ENCODE data around the gene MGA. TPM values are rescaled to one million over a fixed set of nuclear protein-coding genes. Genes with fewer than 3 reads are reported as not detected.

The MGA gene
- total and polyA plus RNA-seq, 4 experiments from 2014 or later: 6.6 to 74.9 (median 45.4) TPM

- peaks cover 0 to 2% (median 0%) of the 10 kb centered on the region in 8 donors for H3K9me3 Mint-ChIP-seq
- H3K4me1 Mint-ChIP-seq: peaks cover under 1 to 12% (median 3%) of the 10 kb centered on the region in 4 donors
- no peaks in the 10 kb centered on the region for H3K27me3 Mint-ChIP-seq
- peak overlapping the region in 1 of 7 donors; percentile 48 for H3K27ac Mint-ChIP-seq
- peaks cover under 1% of the 10 kb centered on the region for H3K4me1 ChIP-seq (ENCODE audit: insufficient read depth, low read length)
- peaks cover 6 to 27% of the 10 kb centered on the region in 2 donors for H3K36me3 Mint-ChIP-seq
- intact Hi-C loops (cut with micrococcal nuclease): no loop called here
- H3K27ac ChIP-seq (ENCODE audit: low read depth, low read length): no peak overlapping the region
- no peak overlapping the region for H3K4me3 ChIP-seq (ENCODE audit: low read length in 2 of 2)
- ChIA-PET CTCF (ENCODE audit: partially characterized antibody) (interaction anchor here (10.2 kb wide), 1 partner anchor 30 kb away, joined by 327 read pairs; the partner anchor contains the start of gene MAPKBP1), POLR2A (ENCODE audit: partially characterized antibody) (no interaction called here)
- H3K9me3 ChIP-seq (ENCODE audit: control insufficient read depth in 1 of 2, low read length in 2 of 2): no peaks in the 10 kb centered on the region
- no peak for DNase-seq
- no peaks in the 10 kb centered on the region for H3K36me3 ChIP-seq (ENCODE audit: insufficient read depth, low read length)
- H3K27me3 ChIP-seq (ENCODE audit: insufficient read depth, low read length): no peaks in the 10 kb centered on the region
- H3K4me3 Mint-ChIP-seq: no peak overlapping the region
Measured at GRCh38 chr15:41805711-41806110, 145.5 kb downstream of the MGA start.

DNA sequence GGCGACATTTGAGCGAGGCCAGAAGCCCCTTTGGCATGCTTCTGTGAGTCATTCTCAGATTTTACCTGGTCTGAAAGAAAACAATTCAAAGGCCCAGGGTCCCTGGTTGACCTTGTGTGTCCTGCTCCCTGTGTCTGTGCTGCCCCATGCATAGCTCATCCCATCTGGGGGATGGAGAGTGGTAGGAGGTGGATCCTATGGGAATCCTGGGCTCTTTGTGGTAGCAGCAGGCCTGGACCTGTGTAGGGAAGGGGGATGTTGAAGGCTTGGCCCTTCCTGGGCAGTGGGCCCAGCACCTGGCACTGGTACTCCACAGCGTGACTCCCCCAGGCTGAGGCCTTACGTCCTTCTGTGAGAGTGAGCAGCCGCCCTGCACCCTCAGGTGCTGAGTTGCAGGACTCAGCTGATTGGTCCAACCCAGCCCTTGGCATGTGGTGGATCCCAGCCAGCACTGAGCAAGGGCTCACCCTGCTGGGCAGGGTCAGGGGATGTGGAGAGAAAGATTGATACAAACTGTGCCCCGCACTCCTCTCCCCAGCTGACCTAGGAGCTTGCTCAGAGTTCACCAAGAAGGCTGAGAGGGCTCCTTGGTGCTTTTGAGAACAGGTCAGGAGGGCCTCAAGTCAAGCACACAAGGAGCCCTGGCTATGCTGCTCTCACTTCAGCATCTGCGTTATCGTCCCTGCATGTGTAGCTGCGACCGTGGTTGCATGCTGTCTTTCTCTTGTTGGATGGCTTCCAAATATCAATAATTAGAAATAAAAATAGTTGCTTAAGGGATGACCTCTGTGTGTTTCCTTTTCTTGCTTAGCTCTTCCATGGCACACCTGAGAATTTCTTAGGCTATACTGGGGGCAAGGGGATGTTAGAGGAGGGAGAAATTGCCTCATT, 146.3 kb downstream of the MGA start:
- Mint-ChIP-seq H3K4me1 (peaks cover 9 to 20% (median 10%) of the 10 kb centered on the region in 4 donors), H3K27ac (peak overlapping the region in 3 of 7 donors; percentile 19 to 54 (median 29)), H3K36me3 (peaks cover 0 to 25% of the 10 kb centered on the region in 2 donors), H3K9me3 (peaks cover 0 to 2% (median 0%) of the 10 kb centered on the region in 8 donors), H3K27me3 (no peaks in the 10 kb centered on the region), H3K4me3 (no peak overlapping the region)
- Histone ChIP-seq H3K36me3 (ENCODE audit: insufficient read depth, low read length) (no peaks in the 10 kb centered on the region), H3K27ac (ENCODE audit: low read depth, low read length) (no peak overlapping the region), H3K9me3 (ENCODE audit: control insufficient read depth in 1 of 2, low read length in 2 of 2) (no peaks in the 10 kb centered on the region), H3K4me1 (ENCODE audit: insufficient read depth, low read length) (peaks cover 9% of the 10 kb centered on the region), H3K27me3 (ENCODE audit: insufficient read depth, low read length) (no peaks in the 10 kb centered on the region), H3K4me3 (ENCODE audit: low read length in 2 of 2) (no peak overlapping the region)
- CTCF ChIA-PET (ENCODE audit: partially characterized antibody): interaction anchor here (2.1 to 10.2 kb wide), 2 partner anchors 31 to 98 kb away, joined by 5 to 327 read pairs; partner anchors contain the start of gene MAPKBP1
- intact Hi-C loops (cut with micrococcal nuclease): no loop called here
- POLR2A ChIA-PET (ENCODE audit: partially characterized antibody): no interaction called here
- DNase-seq: no peak

- H3K27ac Mint-ChIP-seq: no peak overlapping the region
- no peaks in the 10 kb centered on the region for H3K27me3 Mint-ChIP-seq
Measured at GRCh38 chr15:41809121-41809520, 148.9 kb downstream of the MGA start.

DNA sequence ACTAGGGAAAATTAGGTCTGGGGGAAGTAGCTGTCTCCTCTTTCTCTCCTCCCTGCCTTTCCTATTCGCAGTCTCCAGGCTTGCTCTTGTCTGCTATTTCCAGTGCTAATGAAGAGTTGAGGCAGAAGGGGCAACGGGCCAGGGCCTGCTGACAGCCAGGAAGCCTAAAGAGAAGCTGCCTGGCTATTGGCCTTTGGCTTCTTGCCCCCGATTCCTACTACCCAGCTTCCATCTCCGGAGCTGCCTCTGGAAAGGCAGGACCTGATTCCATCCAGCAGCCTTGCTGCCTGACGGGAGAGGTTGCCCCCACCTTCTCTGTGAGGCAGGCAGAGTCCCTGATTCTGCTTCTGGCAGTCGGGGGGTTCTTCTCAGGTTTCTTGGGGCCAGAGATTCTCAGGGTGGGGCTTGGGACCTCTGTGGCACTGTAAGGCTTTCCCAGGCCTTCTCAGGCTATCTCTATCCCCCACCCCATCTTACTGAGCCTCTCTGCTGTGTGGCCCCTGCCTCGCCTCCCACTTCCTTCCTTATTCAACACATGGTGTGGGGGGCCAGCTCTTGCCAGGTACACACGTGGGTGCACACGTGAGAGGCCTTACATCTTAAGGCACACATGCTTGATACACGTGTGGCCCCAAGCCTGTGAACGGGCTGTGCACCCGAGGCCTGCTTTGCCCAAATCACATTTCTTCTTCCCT, 149.5 kb downstream of the MGA start:
- H3K27ac Mint-ChIP-seq: no peak overlapping the region
- Histone ChIP-seq H3K27ac (ENCODE audit: low read depth, low read length) (no peak overlapping the region), H3K36me3 (ENCODE audit: insufficient read depth, low read length) (peaks cover 4% of the 10 kb centered on the region), H3K4me3 (ENCODE audit: low read length in 2 of 2) (no peak overlapping the region), H3K4me1 (ENCODE audit: insufficient read depth, low read length) (peaks cover 12% of the 10 kb centered on the region), H3K9me3 (ENCODE audit: control insufficient read depth in 1 of 2, low read length in 2 of 2) (no peaks in the 10 kb centered on the region), H3K27me3 (ENCODE audit: insufficient read depth, low read length) (no peaks in the 10 kb centered on the region)
- H3K27me3 Mint-ChIP-seq: no peaks in the 10 kb centered on the region
- DNase-seq: no peak
- H3K4me3 Mint-ChIP-seq: no peak overlapping the region
- peaks cover 9 to 24% (median 13%) of the 10 kb centered on the region in 4 donors for H3K4me1 Mint-ChIP-seq
- POLR2A ChIA-PET (ENCODE audit: partially characterized antibody): interaction anchor here (6.1 kb wide), 1 partner anchor 36 kb away, joined by 56 read pairs; the partner anchor contains the start of gene MAPKBP1
- peaks cover 12 to 28% of the 10 kb centered on the region in 2 donors for H3K36me3 Mint-ChIP-seq
- H3K9me3 Mint-ChIP-seq: no peaks in the 10 kb centered on the region
- CTCF ChIA-PET (ENCODE audit: partially characterized antibody): interaction anchor here (0.9 to 10.2 kb wide), 12 partner anchors 11 to 271 kb away, joined by 3 to 327 read pairs (median 9); partner anchors contain the start of gene MAPKBP1
- intact Hi-C loops (cut with micrococcal nuclease): no loop called here

More at GRCh38 chr15:41809121-41809520, 148.9 kb downstream of the MGA start:
- Histone ChIP-seq H3K4me3 (ENCODE audit: low read length in 2 of 2) (no peak overlapping the region), H3K4me1 (ENCODE audit: insufficient read depth, low read length) (peaks cover 12% of the 10 kb centered on the region), H3K27ac (ENCODE audit: low read depth, low read length) (no peak overlapping the region), H3K27me3 (ENCODE audit: insufficient read depth, low read length) (no peaks in the 10 kb centered on the region), H3K36me3 (ENCODE audit: insufficient read depth, low read length) (peaks cover 4% of the 10 kb centered on the region), H3K9me3 (ENCODE audit: control insufficient read depth in 1 of 2, low read length in 2 of 2) (no peaks in the 10 kb centered on the region)
- intact Hi-C loops (cut with micrococcal nuclease): no loop called here
- ChIA-PET POLR2A (ENCODE audit: partially characterized antibody) (interaction anchor here (6.1 kb wide), 1 partner anchor 36 kb away, joined by 56 read pairs; the partner anchor contains the start of gene MAPKBP1), CTCF (ENCODE audit: partially characterized antibody) (interaction anchor here (4.8 to 10.2 kb wide), 2 partner anchors 33 to 94 kb away, joined by 52 to 327 read pairs; partner anchors contain the start of gene MAPKBP1)
- H3K36me3 Mint-ChIP-seq: peaks cover 7 to 28% of the 10 kb centered on the region in 2 donors
- DNase-seq: no peak
- peaks cover 0 to 2% (median 0%) of the 10 kb centered on the region in 8 donors for H3K9me3 Mint-ChIP-seq
- no peak overlapping the region for H3K4me3 Mint-ChIP-seq
- peaks cover 12 to 29% (median 13%) of the 10 kb centered on the region in 4 donors for H3K4me1 Mint-ChIP-seq

DNA sequence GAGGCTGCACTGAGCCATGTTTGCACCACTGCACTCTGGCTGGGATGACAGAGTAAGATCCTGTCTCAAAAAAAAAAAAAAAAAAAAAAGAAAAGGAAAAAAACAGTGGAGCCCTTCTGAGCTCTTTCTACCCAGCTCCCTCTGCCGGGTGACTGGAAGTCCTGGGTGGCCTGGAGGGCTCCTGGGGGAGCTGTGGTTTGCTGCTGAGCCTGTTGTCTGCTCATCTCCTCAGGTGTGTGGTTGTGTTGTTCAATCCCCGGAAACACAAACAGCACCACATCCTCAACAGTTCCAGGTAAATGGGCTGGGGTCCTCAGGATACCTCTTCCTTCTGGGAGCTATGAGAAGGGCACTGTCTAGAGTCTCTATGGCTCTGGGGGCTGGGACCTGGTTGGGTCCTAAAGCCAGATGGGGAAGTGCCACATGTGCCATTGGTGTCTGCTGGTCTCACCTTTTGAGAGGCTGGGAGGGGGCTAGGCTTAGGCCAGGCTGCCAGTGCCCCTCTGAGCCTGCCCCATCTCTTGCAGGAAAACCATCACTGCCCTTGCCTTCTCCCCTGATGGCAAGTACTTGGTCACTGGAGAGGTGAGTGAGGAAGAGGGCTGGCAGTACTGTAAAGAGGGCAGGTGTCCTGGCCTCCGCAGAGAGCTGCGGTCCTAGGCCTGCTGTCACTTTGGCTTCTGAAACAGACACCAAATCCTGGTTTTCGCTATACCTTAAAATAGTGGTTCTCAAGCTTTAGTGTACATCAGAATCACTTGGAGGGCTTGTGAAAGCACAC, 150.6 kb downstream of the MGA start:
- ChIA-PET CTCF (ENCODE audit: partially characterized antibody) (interaction anchor here (0.6 to 10.2 kb wide), 35 partner anchors 8 to 272 kb away, joined by 3 to 327 read pairs (median 4); partner anchors contain the start of genes EHD4, MAPKBP1 and RPAP1), POLR2A (ENCODE audit: partially characterized antibody) (interaction anchor here (1.1 to 6.1 kb wide), 3 partner anchors 38 to 126 kb away, joined by 3 to 56 read pairs (median 4); partner anchors contain the start of gene MAPKBP1)
- DNase-seq: no peak
- no peak overlapping the region for H3K27ac ChIP-seq (ENCODE audit: low read depth, low read length)
- Mint-ChIP-seq H3K27ac (peak overlapping the region in 3 of 7 donors; percentile 31 to 49 (median 43)), H3K4me1 (peaks cover 7 to 21% (median 13%) of the 10 kb centered on the region in 4 donors), H3K36me3 (peaks cover 17 to 30% of the 10 kb centered on the region in 2 donors), H3K9me3 (no peaks in the 10 kb centered on the region), H3K4me3 (no peak overlapping the region), H3K27me3 (no peaks in the 10 kb centered on the region)
- no peaks in the 10 kb centered on the region for H3K27me3 ChIP-seq (ENCODE audit: insufficient read depth, low read length)
- intact Hi-C loops (cut with micrococcal nuclease): loop anchor here (1.0 kb wide), 6 partner anchors 37 to 345 kb away; partner anchors contain the start of gene MAPKBP1
- peaks cover 7% of the 10 kb centered on the region for H3K36me3 ChIP-seq (ENCODE audit: insufficient read depth, low read length)
- H3K4me3 ChIP-seq (ENCODE audit: low read length in 2 of 2): no peak overlapping the region
- H3K4me1 ChIP-seq (ENCODE audit: insufficient read depth, low read length): peaks cover 12% of the 10 kb centered on the region
- H3K9me3 ChIP-seq (ENCODE audit: control insufficient read depth in 1 of 2, low read length in 2 of 2): no peaks in the 10 kb centered on the region

- peaks cover 12% of the 10 kb centered on the region for H3K4me1 ChIP-seq (ENCODE audit: insufficient read depth, low read length)
- H3K27ac ChIP-seq (ENCODE audit: low read depth, low read length): no peak overlapping the region
- peak overlapping the region in 1 of 8 donors; percentile 1 for H3K4me3 Mint-ChIP-seq
- H3K36me3 ChIP-seq (ENCODE audit: insufficient read depth, low read length): peaks cover 7% of the 10 kb centered on the region
- intact Hi-C loops (cut with micrococcal nuclease): loop anchor here (1.0 kb wide), 6 partner anchors 37 to 345 kb away; partner anchors contain the start of gene MAPKBP1
- POLR2A ChIA-PET (ENCODE audit: partially characterized antibody): interaction anchor here (0.8 to 6.1 kb wide), 6 partner anchors 38 to 125 kb away, joined by 3 to 56 read pairs (median 4); partner anchors contain the start of gene MAPKBP1
- peaks cover 7 to 21% (median 13%) of the 10 kb centered on the region in 4 donors for H3K4me1 Mint-ChIP-seq
- peak; percentile 68 to 75 (median 70) for DNase-seq
- CTCF ChIA-PET (ENCODE audit: partially characterized antibody): interaction anchor here (0.6 to 10.2 kb wide), 41 partner anchors 8 to 346 kb away, joined by 3 to 327 read pairs (median 4); partner anchors contain the start of genes EHD4, MAPKBP1 and RPAP1
- peak overlapping the region in 4 of 7 donors; percentile 29 to 57 (median 37) for H3K27ac Mint-ChIP-seq
- H3K27me3 Mint-ChIP-seq: no peaks in the 10 kb centered on the region
- H3K36me3 Mint-ChIP-seq: peaks cover 25 to 36% of the 10 kb centered on the region in 2 donors
- H3K4me3 ChIP-seq (ENCODE audit: low read length in 2 of 2): no peak overlapping the region
- H3K9me3 Mint-ChIP-seq: no peaks in the 10 kb centered on the region
- H3K9me3 ChIP-seq (ENCODE audit: control insufficient read depth in 1 of 2, low read length in 2 of 2): no peaks in the 10 kb centered on the region
- H3K27me3 ChIP-seq (ENCODE audit: insufficient read depth, low read length): no peaks in the 10 kb centered on the region
Measured at GRCh38 chr15:41811432-41812195, 151.4 kb downstream of the MGA start.
